Tibial nerve (tissue), 4 donors: ENCODE results near the gene TNP2. TPM values are rescaled to one million over a fixed set of nuclear protein-coding genes. Genes with fewer than 3 reads are reported as not detected.

Experiments
- DNase-seq, 2 donors: peaks; one replicate each; pipeline ENCODE4 v3.0.0-alpha.2; 2019; ENCODE audit warnings: low spot score in 2 of 2
- H3K27ac ChIP-seq, 4 donors: fragments of 200-600 bp; sonication (generic) in 3 of 4; one replicate each; pipeline ENCODE4 v1.5.1; 2017 to 2019; ENCODE audit warnings: mild to moderate bottlenecking in 1 of 4
- H3K27me3 ChIP-seq, 2 donors: fragments of 200-600 bp; sonication (generic) in 1 of 2; one replicate each; pipeline versions ENCODE4 v1.5.1 to v1.6.0; 2017 to 2019
- H3K36me3 ChIP-seq, 3 donors: fragments of 200-600 bp; sonication (generic); one replicate each; pipeline ENCODE4 v1.5.1; 2018 to 2019
- H3K4me1 ChIP-seq, 4 donors: fragments of 200-600 bp; sonication (generic) in 3 of 4; one replicate each; pipeline ENCODE4 v1.5.1; 2017 to 2019
- H3K4me3 ChIP-seq, 4 donors: fragments of 200-600 bp; sonication (generic) in 3 of 4; one replicate each; pipeline ENCODE4 v1.5.1; 2017 to 2019; ENCODE audit warnings: mild to moderate bottlenecking in 1 of 4, moderate library complexity in 1 of 4
- H3K9me3 ChIP-seq, 4 donors: fragments of 200-600 bp; sonication (generic) in 3 of 4; one replicate each; pipeline ENCODE4 v1.5.1; 2017 to 2019
- CTCF ChIP-seq, 5 experiments: fragments of 200-600 bp in 3 of 5; fragments of 450-650 bp in 2 of 5; sonication (generic) in 3 of 5; IDR thresholded peaks; one replicate each; pipeline ENCODE4 v1.5.1; 2016 to 2019; ENCODE audit warnings: antibody characterized with exemption in 5 of 5, mild to moderate bottlenecking in 3 of 5, moderate library complexity in 2 of 5
- EP300 ChIP-seq, 2 donors: sonication (generic); formaldehyde crosslinking; IDR thresholded peaks; one replicate each; pipeline ENCODE4 v1.6.1; 2017; ENCODE audit warnings: antibody characterized with exemption in 2 of 2, mild to moderate bottlenecking in 1 of 2
- POLR2A ChIP-seq, 2 donors: fragments of 450-650 bp; IDR thresholded peaks; one replicate each; pipeline ENCODE4 v1.6.1; 2017; ENCODE audit warnings: antibody characterized with exemption in 2 of 2, mild to moderate bottlenecking in 2 of 2, moderate library complexity in 2 of 2
- WGBS, 2 donors: methylation state at CpG; one replicate each; pipeline ENCODE4 v1.1.5; 2018; 5-methylcytosine and 5-hydroxymethylcytosine counted together
- total RNA-seq, 4 donors: library from RNA; depleted of rRNA; stranded (reverse); fragments of >200 nt; gene quantifications; one replicate each; pipeline ENCODE4 v1.1.0, GENCODE V29; 2016

The TNP2 gene
- not detected for total RNA-seq

DNA sequence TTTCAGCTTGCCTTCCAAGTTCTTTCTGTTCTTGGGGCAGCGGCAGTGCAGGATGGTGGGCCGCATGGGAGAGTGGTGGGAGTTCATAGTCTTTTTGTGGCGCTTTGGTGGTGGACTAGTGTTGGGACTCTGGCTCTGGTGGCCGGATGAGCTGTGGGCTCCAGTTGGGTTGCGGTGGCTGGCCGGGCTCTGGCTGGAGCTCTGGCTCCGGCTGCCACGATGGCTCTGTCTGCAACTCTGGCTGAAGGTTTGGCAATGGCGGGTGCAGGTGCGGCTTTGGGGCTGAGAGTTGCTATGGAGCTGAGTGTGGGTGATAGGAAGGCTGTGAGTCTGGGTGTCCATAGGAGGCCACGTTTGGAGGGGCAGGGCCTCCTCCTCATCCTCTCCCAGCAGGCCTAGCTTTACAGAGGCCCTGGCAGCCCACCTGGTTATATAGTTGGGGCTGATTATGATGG is at the start of gene TNP2:
TNP2 (minus strand) TSS at position 405 of the 455 bp plus-strand sequence; CDS start at position 342, 63 bp downstream.
- Histone ChIP-seq H3K27ac (no peak within 1 kb of the TSS), H3K27me3 (no peaks in the 10 kb centered on the region), H3K4me3 (no peak within 1 kb of the TSS), H3K36me3 (no peaks in the 10 kb centered on the region), H3K4me1 (no peaks in the 10 kb centered on the region), H3K9me3 (no peaks in the 10 kb centered on the region)
- whole genome bisulfite sequencing, 2 donors: 93 to 98% methylated on average over 11 of the region's 11 CpGs
- TF ChIP-seq CTCF (IDR thresholded peaks at IDR 0.05) (no peak), EP300 (IDR thresholded peaks at IDR 0.05) (no peak), POLR2A (IDR thresholded peaks at IDR 0.05) (no peak)
- DNase-seq: no peak

DNA sequence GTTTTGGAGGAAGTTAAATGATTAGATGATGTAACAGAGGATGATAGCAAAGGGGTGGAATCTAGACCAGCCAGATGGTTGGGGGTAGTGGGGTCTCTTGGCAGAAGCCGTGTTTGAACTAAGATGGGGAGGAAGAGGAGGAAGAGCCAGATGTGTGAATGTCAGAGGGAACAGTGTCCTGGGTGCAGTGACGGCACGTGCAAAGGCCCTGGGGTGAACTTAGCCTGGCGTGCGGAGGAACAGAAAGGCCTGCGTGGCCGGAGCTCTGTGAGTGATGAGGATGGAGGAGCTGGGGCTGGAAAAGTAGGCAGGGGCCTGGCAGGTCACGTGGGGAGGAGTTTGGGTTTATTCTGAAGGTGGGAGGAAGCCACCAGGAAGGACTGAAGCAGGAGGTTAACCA is 49.7 kb upstream of the TNP2 start:
- Histone ChIP-seq H3K9me3 (no peaks in the 10 kb centered on the region), H3K27me3 (no peaks in the 10 kb centered on the region), H3K27ac (no peak overlapping the region), H3K4me1 (peaks cover 0 to 6% (median 0%) of the 10 kb centered on the region in 4 donors), H3K36me3 (no peaks in the 10 kb centered on the region), H3K4me3 (no peak overlapping the region)
- no peak for DNase-seq
- 93 to 95% methylated on average over 8 of the region's 8 CpGs for WGBS, 2 donors
- no peak for TF ChIP-seq EP300 (IDR thresholded peaks at IDR 0.05)
- no peak for TF ChIP-seq POLR2A (IDR thresholded peaks at IDR 0.05)
- TF ChIP-seq CTCF (IDR thresholded peaks at IDR 0.05): no peak

DNA sequence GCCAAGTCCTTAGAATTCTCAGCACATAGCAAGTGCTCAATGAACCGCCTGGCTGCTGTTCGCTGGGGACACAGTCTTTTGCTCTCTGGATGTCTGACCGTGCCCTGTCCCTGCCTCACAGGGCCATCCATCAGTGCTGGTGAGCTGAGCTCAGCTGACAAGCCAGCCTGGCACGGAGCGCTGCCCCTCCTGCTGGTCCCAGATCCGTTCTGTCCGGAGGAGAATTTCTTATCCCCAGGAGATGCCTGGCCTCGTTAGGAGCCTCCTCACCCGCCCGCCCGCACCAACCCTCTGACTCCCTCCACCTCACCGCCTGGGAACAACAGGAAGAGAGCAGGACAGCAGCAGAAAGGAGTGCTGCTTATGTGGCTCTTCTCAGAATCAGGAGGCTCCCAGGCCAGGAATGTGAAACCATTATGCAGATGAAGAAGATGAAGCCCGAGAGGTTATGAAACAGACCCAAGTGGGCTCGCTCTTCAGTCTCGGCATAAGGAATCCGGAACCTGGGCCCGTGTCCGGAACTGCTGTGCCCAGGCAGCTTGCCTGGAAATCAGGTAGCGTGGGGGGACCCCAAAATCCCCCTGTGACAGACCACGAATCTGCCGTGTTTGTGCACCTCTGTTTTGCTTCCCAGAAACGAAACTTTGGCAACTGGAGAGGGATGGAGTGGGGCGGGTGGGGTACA is 47.3 kb upstream of the TNP2 start:
- WGBS, 2 donors: 64 to 73% methylated on average over 23 of the region's 23 CpGs
- Histone ChIP-seq H3K9me3 (no peaks in the 10 kb centered on the region), H3K36me3 (no peaks in the 10 kb centered on the region), H3K4me1 (peaks cover 0 to 24% (median 11%) of the 10 kb centered on the region in 4 donors), H3K27ac (no peak overlapping the region), H3K27me3 (no peaks in the 10 kb centered on the region), H3K4me3 (no peak overlapping the region)
- no peak for DNase-seq
- TF ChIP-seq CTCF (IDR thresholded peaks at IDR 0.05): no peak
- no peak for TF ChIP-seq EP300 (IDR thresholded peaks at IDR 0.05)
- no peak for TF ChIP-seq POLR2A (IDR thresholded peaks at IDR 0.05)

- Histone ChIP-seq H3K4me3 (no peak overlapping the region), H3K27ac (no peak overlapping the region), H3K36me3 (no peaks in the 10 kb centered on the region), H3K4me1 (peaks cover 0 to 24% (median 11%) of the 10 kb centered on the region in 4 donors), H3K27me3 (no peaks in the 10 kb centered on the region), H3K9me3 (no peaks in the 10 kb centered on the region)
- TF ChIP-seq EP300 (IDR thresholded peaks at IDR 0.05) (no peak), POLR2A (IDR thresholded peaks at IDR 0.05) (no peak), CTCF (IDR thresholded peaks at IDR 0.05) (no peak)
- no peak for DNase-seq
- WGBS, 2 donors: 33 to 36% methylated on average over 12 to 13 of the region's 13 CpGs
These were observed 46.4 kb upstream of the TNP2 start for GRCh38 chr16:11315510-11315909.

DNA sequence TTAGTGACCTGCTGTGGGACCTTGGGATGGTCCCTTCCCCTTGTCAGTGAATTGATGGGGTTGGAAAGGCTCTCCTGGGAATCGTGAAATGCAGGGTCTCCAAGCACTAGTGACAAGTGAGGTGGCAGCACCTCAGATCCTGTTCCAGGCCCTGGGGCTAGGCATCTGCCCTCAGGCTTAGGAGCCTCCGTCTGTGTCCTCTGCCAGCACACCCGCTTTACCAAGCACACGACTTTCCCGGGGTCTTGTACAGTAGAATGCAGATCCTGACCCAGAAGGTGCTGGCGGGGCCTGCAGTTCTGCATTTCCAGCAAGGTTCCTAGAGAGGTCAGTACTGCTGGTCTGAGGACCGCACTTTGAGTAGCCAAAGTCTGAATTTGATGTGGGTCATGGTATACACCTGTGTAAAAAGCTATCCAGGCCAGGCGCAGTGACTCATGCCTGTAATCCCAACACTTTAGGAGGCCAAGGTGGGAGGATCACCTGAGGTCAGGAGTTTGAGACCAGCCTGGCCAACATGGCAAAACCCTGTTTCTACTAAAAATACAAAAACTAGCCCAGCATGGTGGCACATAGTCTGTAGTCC is 45.3 kb upstream of the TNP2 start:
- WGBS, 2 donors: 80 to 97% methylated on average over 6 to 8 of the region's 8 CpGs
- TF ChIP-seq EP300 (IDR thresholded peaks at IDR 0.05): no peak
- no peak for TF ChIP-seq CTCF (IDR thresholded peaks at IDR 0.05)
- TF ChIP-seq POLR2A (IDR thresholded peaks at IDR 0.05): no peak
- DNase-seq: no peak

More for the DNA sequence above, 45.3 kb upstream of the TNP2 start:
- H3K27me3 ChIP-seq: no peaks in the 10 kb centered on the region
- H3K36me3 ChIP-seq: no peaks in the 10 kb centered on the region
- peaks cover 0 to 24% (median 11%) of the 10 kb centered on the region in 4 donors for H3K4me1 ChIP-seq
- no peak overlapping the region for H3K4me3 ChIP-seq
- H3K9me3 ChIP-seq: no peaks in the 10 kb centered on the region
- H3K27ac ChIP-seq: no peak overlapping the region
